Lower leg skin (tissue), 4 donors: Measurements from ENCODE around the gene TBCD. TPM values are rescaled to one million over a fixed set of nuclear protein-coding genes. Genes with fewer than 3 reads are reported as not detected.

Experiments
- DNase-seq, 2 donors: peaks; one replicate each; pipeline ENCODE4 v3.0.0-alpha.2; 2019; ENCODE audit warnings: low spot score in 2 of 2
- H3K4me3 ChIP-seq: fragments of 200-600 bp; sonication (generic); 2 replicates; pipeline ENCODE4 v1.5.1; 2017; ENCODE audit warnings: mild to moderate bottlenecking, low read depth; ENCODE audit not compliant: poor library complexity, severe bottlenecking
- CTCF ChIP-seq, 3 donors: fragments of 450-650 bp; IDR thresholded peaks; one replicate each; pipeline ENCODE4 v1.5.1; 2016; ENCODE audit warnings: antibody characterized with exemption in 3 of 3, mild to moderate bottlenecking in 3 of 3, moderate library complexity in 2 of 3
- POLR2A ChIP-seq, 2 donors: fragments of 450-650 bp; IDR thresholded peaks; one replicate each; pipeline ENCODE4 v1.6.1; 2016 to 2017; ENCODE audit warnings: antibody characterized with exemption in 2 of 2, mild to moderate bottlenecking in 1 of 2, moderate library complexity in 1 of 2
- WGBS, 2 donors: methylation state at CpG; one replicate each; pipeline ENCODE4 v1.1.5; 2018; 5-methylcytosine and 5-hydroxymethylcytosine counted together
- intact Hi-C: fragments of 100-400 bp; cut with DNase I; formaldehyde crosslinking; loops from one replicate; pipeline ENCODE4 v1.15.0; 2023; ENCODE audit warnings: low total_unique reads
- total RNA-seq, 4 donors: library from RNA; depleted of rRNA; stranded (reverse); fragments of >200 nt; gene quantifications; one replicate each; pipeline ENCODE4 v1.1.0, GENCODE V29; 2016

The TBCD gene
- total RNA-seq, 4 donors from 2014 or later = 38.7 to 73.4 (median 51.5) TPM

DNA sequence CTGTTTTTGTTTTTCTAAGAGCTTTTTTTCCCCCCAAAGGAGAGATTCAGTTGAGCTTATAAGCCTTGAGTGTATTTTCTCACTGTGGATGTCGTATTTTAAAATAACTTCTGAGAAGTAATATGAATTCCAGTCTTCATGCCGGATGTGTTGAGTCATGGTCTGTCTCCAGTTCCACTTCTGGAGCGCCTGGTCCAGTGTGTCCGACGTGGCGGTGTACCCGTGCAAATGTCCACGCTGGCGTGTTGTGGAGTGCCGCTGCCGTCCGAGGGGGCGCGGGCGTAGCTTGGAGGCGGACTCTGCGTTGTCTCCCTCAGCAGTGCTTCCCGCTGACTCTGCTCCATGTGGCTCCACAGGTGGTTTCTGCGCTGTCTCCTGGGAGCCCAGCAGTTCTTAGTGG lies 148.9 kb downstream of the TBCD start:
- no peak for DNase-seq
- no peak overlapping the region for H3K4me3 ChIP-seq
- 93% methylated on average over 19 of the region's 19 CpGs for WGBS, 2 donors
- intact Hi-C loops = no loop called here
- TF ChIP-seq POLR2A (IDR thresholded peaks at IDR 0.05) = no peak

DNA sequence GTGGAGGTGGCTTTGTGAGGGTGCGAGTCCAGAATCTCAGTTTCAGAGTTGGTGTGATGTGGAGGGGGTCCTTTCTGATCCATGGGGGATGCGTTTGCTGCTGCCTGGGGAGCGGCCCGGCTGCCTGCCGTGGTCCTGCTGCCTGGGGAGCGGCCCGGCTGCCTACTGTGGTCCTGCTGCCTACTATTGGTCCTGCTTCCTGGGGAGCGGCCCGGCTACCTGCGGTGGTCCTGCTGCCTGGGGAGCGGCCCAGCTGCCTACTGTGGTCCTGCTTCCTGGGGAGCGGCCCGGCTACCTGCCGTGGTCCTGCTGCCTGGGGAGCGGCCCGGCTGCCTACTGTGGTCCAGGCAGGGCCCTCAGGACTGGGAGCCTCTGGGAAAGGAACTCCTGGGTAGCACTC lies 149.5 kb downstream of the TBCD start:
- TF ChIP-seq POLR2A (IDR thresholded peaks at IDR 0.05) (no peak), CTCF (IDR thresholded peaks at IDR 0.05) (no peak)
- WGBS, 2 donors = 93 to 98% methylated on average over 2 to 14 of the region's 16 CpGs
- H3K4me3 ChIP-seq = no peak overlapping the region
- DNase-seq = no peak
- intact Hi-C loops = no loop called here

DNA sequence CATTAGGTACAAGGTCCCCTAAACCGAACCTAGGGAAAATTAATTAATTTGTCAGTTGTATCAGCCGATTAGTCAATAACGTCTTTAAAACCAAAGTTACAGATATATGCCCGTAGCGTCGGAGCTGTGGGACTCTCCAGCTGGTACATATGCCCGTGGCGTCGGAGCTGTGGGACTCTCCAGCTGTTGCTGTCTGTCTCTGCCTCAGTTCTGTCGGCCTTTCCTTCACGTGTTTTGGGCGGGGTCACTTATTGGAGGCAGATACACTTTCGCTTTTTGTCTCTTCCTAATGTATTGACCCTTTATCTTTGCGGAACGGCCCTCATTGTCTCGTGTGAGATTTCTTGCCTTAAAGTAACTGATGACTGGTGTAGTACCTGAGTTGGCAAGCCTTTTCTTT lies 150.0 kb downstream of the TBCD start:
- intact Hi-C loops = no loop called here
- TF ChIP-seq POLR2A (IDR thresholded peaks at IDR 0.05) (no peak), CTCF (IDR thresholded peaks at IDR 0.05) (no peak)
- no peak for DNase-seq
- H3K4me3 ChIP-seq = no peak overlapping the region
- 80 to 82% methylated on average over 16 of the region's 16 CpGs for WGBS, 2 donors

DNA sequence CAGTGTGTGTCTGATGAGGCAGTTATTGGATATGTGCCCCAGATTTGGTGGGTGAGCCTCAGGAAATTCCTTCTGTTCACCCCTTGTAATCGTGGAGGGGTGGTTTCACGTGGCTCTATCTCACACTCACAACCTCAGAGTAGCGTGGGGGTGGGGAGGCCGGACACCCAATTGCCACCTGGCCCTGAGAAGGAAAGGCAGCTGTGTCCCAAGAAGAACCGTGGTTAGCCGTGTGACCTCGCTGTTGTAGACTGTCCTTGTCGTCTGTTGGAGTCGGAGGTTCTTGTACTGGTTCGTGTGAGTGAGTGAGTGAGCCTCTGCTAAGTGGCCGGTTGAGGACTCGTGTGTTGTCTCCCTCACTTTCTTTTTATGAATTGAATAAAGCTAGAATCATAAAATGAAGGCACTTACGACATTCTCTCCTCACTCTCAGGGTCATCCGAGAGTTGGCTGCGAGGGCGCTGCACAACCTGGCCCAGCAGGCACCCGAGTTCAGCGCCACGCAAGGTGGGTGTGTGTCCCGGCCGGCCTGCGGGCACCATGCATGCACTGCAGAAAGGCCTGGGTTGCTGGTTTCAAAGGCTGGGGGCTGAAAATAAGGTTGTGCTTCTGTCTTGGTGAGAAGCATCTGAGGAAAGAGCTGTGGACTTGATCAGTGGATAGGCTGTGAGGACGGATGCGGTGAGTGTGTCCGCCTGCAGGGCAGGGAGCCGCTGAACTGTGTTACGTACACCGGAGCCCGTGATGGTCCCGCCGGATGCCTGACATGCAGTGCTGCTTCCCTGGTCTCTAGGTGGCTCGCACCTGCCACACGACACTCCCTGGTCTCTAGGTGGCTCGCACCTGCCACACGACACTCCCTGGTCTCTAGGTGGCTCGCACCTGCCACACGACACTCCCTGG lies 151.4 kb downstream of the TBCD start:
- no peak overlapping the region for H3K4me3 ChIP-seq
- 93 to 94% methylated on average over 35 of the region's 37 CpGs for WGBS, 2 donors
- TF ChIP-seq CTCF (IDR thresholded peaks at IDR 0.05) (no peak), POLR2A (IDR thresholded peaks at IDR 0.05) (no peak)
- intact Hi-C loops = no loop called here
- DNase-seq = no peak

- H3K4me3 ChIP-seq = no peak overlapping the region
- DNase-seq = no peak
- no peak for TF ChIP-seq POLR2A (IDR thresholded peaks at IDR 0.05)
- no peak for TF ChIP-seq CTCF (IDR thresholded peaks at IDR 0.05)
- intact Hi-C loops = no loop called here
- 94 to 98% methylated on average over 10 to 20 of the region's 20 CpGs for WGBS, 2 donors
Observed at GRCh38 chr17:82905130-82905529, 153.3 kb downstream of the TBCD start.

DNA sequence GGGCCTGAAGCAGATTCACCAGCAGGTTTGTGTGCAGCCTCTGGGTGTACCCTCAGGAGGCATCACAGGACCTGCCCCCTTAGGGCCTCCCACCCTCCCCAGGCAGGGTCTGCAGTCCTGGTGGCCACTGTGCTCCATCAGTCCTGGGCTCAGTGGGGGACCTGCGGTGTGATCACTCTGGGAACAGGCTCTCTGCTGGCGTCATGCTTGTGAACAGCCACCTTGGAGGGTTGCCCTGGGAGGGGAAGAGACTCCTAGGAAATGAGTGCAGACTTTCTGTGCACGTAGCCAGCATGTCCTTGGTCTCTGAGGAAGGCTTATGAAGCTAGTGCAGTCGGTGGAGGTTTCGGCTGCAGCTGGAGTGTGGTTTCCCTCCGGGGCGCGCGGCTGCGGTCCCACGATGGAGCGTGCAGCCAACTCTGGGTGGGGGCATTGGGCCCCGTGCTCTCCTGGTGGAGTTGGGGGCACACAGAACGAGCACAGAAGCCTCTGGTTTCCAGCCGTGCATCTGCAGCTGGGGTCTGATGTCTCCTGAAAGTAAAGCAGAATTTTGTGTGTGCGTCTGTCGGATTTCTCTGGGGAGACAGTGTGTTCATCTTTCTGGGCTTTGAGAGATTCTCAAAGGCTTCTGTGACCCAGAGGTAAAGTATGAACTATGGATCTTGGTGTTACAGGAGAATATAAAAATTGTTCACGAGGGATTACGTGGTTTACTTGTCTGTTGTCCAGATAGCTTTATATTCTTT lies 156.1 kb downstream of the TBCD start:
- H3K4me3 ChIP-seq = no peak overlapping the region
- 78 to 88% methylated on average over 18 to 19 of the region's 19 CpGs for WGBS, 2 donors
- no peak for DNase-seq
- TF ChIP-seq POLR2A (IDR thresholded peaks at IDR 0.05) = no peak
- TF ChIP-seq CTCF (IDR thresholded peaks at IDR 0.05) = no peak
- intact Hi-C loops = no loop called here
